ENCODE measurements around the gene DOK4.

DOK4 gene

DNA sequence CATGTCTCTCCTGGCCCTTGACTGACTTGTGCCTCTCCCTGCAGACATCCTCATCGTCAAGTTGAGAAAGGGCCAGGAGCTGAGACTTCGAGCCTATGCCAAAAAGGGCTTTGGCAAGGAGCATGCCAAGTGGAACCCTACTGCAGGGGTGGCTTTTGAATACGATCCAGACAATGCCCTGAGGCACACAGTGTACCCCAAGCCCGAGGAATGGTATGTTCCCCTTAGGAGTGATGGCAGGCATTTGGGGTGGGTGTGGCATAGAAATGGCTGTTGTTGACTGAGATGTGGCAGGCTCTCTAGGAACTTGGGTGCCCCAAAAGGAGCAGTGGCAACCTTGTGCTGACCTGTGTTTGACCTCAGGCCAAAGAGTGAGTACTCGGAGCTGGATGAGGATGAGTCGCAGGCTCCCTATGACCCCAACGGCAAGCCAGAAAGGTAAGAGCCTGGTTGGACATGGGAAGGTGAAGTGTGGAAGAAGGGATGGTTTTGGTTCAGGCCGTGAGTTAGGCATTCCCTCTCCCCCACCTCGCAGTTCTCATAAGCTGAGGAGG, 16.3 kb downstream of the DOK4 start:
- no CpG with 5 or more reads among the region's 9 CpGs for WGBS (ENCODE audit: insufficient coverage, insufficient read length)
- Histone ChIP-seq H3K4me3 (ENCODE audit: low read length) (no peak overlapping the region), H3K9me3 (ENCODE audit: control insufficient read depth, insufficient read depth, low read length) (no peaks in the 10 kb centered on the region), H3K4me1 (ENCODE audit: control insufficient read depth, insufficient read depth, low read length) (peaks cover 2% of the 10 kb centered on the region), H3K27ac (ENCODE audit: low read length) (no peak overlapping the region), H3K36me3 (ENCODE audit: control insufficient read depth, insufficient read depth, low read length) (peaks cover 37% of the 10 kb centered on the region), H3K27me3 (ENCODE audit: control insufficient read depth, insufficient read depth, low read length) (no peaks in the 10 kb centered on the region)
- DNase-seq (ENCODE audit: low read depth, low spot score) = no peak

DNA sequence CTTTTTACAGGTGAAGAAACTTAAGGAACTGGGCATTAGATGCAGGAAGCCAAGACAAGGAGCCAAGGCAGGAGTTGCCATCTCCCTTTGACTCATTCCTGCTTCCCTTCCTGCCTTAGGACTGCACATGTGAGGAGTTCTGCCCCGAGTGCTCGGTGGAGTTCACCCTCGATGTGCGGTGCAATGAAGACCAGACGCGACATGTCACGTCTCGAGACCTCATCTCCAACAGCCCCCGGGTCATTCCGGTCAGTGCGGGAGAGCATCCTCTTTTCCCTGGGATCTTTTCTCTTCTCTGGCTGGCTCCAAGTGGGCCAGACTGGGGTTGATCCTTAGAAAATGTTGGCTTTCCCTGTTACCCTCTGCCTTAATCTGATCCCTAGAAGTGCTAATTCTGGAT, 17.2 kb downstream of the DOK4 start:
- no peaks in the 10 kb centered on the region for H3K9me3 ChIP-seq (ENCODE audit: control insufficient read depth, insufficient read depth, low read length)
- DNase-seq (ENCODE audit: low read depth, low spot score) = no peak
- H3K4me3 ChIP-seq (ENCODE audit: low read length) = no peak overlapping the region
- no peak overlapping the region for H3K27ac ChIP-seq (ENCODE audit: low read length)
- H3K4me1 ChIP-seq (ENCODE audit: control insufficient read depth, insufficient read depth, low read length) = peaks cover 2% of the 10 kb centered on the region
- H3K27me3 ChIP-seq (ENCODE audit: control insufficient read depth, insufficient read depth, low read length) = no peaks in the 10 kb centered on the region
- WGBS (ENCODE audit: insufficient coverage, insufficient read length) = no CpG with 5 or more reads among the region's 11 CpGs
- peaks cover 40% of the 10 kb centered on the region for H3K36me3 ChIP-seq (ENCODE audit: control insufficient read depth, insufficient read depth, low read length)

DNA sequence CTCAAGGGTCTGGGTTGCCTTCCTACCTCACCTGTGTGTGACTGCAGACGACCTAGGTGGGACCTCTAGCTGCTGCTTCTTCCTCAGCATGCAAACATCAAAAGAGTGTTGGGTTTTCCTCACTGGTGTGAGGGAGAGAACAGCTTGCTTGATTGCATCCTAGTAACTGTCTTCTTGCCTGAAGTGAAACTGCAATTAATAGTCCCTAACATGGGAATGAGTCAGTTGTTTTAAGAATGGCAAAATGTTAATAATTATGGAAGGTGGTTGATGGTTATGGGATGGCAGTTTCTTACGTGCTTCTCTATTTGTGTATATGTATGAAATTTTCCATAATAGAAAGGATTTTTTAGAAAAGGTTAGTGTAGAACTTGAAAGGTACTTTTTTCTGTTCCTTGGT, 17.9 kb downstream of the DOK4 start:
- H3K36me3 ChIP-seq (ENCODE audit: control insufficient read depth, insufficient read depth, low read length) = peaks cover 34% of the 10 kb centered on the region
- no peak overlapping the region for H3K4me3 ChIP-seq (ENCODE audit: low read length)
- H3K9me3 ChIP-seq (ENCODE audit: control insufficient read depth, insufficient read depth, low read length) = no peaks in the 10 kb centered on the region
- H3K4me1 ChIP-seq (ENCODE audit: control insufficient read depth, insufficient read depth, low read length) = peaks cover 2% of the 10 kb centered on the region
- H3K27ac ChIP-seq (ENCODE audit: low read length) = no peak overlapping the region
- 100% methylated on average over 1 of the region's 2 CpGs for WGBS (ENCODE audit: insufficient coverage, insufficient read length)
- H3K27me3 ChIP-seq (ENCODE audit: control insufficient read depth, insufficient read depth, low read length) = no peaks in the 10 kb centered on the region
- no peak for DNase-seq (ENCODE audit: low read depth, low spot score)

DNA sequence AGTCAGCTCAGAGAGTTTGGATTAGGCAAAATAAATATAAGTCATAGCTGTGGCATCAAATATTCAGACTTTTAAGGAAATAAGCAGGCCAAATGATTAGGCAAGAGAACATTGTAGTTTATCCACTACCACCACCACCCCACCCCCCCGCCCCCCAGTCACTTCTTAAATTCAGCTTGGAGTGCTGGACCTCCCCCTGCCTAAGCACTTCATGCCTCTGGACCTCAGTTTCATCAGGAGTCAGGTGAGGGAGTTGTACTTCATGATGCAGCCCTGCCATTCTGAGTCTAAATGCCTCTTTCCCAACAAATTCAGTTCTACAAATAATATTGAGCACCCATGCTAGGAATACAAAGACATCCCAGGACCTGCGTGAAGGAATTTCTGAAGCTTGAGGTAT, 21.8 kb downstream of the DOK4 start:
- WGBS (ENCODE audit: insufficient coverage, insufficient read length) = no CpG with 5 or more reads among the region's 2 CpGs
- Histone ChIP-seq H3K27ac (ENCODE audit: low read length) (no peak overlapping the region), H3K9me3 (ENCODE audit: control insufficient read depth, insufficient read depth, low read length) (no peaks in the 10 kb centered on the region), H3K4me3 (ENCODE audit: low read length) (no peak overlapping the region), H3K4me1 (ENCODE audit: control insufficient read depth, insufficient read depth, low read length) (no peaks in the 10 kb centered on the region), H3K36me3 (ENCODE audit: control insufficient read depth, insufficient read depth, low read length) (peaks cover 23% of the 10 kb centered on the region), H3K27me3 (ENCODE audit: control insufficient read depth, insufficient read depth, low read length) (no peaks in the 10 kb centered on the region)
- no peak for DNase-seq (ENCODE audit: low read depth, low spot score)

DNA sequence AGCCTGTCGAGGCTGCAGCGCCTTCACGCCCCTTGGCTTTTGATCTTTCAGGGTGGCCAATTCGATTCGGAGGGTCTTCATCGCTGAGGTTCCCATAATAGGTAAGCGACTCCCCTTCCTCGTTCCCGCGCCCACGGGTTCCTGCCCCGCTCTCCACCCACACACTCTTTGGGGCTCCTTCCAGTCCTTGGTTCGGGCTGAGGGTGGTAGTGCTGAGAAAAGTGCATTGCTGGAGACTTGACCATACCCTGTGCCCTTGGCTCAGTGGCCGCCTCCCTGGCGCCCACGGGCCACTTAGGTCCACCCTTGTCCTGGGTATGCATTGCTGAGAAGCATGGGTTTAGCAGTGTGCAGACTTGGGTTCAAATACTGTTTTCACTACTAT, 23.3 kb downstream of the DOK4 start:
- H3K27ac ChIP-seq (ENCODE audit: low read length) = no peak overlapping the region
- DNase-seq (ENCODE audit: low read depth, low spot score) = no peak
- peak overlapping the region; percentile 79 for H3K4me3 ChIP-seq (ENCODE audit: low read length)
- no peaks in the 10 kb centered on the region for H3K9me3 ChIP-seq (ENCODE audit: control insufficient read depth, insufficient read depth, low read length)
- H3K4me1 ChIP-seq (ENCODE audit: control insufficient read depth, insufficient read depth, low read length) = no peaks in the 10 kb centered on the region
- H3K27me3 ChIP-seq (ENCODE audit: control insufficient read depth, insufficient read depth, low read length) = no peaks in the 10 kb centered on the region
- no CpG with 5 or more reads among the region's 16 CpGs for WGBS (ENCODE audit: insufficient coverage, insufficient read length)
- peaks cover 15% of the 10 kb centered on the region; the same call in 1 of the 2 replicates for H3K36me3 ChIP-seq (ENCODE audit: control insufficient read depth, insufficient read depth, low read length)

DNA sequence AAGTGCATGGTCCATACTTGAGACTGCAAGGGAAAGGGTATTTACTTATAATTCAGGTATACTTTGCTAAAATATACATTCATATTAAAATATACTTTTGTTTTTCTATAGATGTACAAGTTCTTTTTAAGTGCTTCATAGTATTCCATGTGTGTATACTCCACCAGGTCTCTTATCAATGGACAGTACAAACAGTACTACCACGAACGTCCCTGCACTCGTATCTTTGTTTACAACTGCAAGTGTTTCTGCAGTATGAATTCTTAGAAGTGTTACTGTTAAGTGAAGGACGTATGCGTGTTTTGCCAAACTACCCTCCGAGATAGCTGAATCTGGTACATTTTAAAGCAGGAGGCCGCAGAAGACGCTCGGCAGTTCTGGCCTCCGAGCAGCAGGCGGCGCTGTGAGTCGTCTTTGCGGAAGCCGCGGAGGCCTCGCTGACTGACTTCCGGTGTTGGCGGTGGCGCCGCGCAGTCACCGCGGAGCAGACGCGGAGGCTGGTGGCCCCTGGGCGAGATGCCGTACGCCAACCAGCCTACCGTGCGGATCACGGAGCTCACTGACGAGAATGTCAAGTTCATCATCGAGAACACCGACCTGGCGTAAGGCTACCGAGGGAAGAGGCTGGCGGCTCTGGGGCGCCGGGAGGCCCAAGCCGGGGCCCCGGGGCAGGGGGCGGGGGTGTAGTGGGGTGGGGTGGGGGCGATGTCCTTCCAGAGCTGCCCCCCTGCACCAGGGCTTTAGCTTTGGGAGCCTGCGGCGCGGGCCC, 23.9 kb downstream of the DOK4 start, which contains the start of gene POLR2C:
Gene POLR2C (plus strand): TSS at position 471 of the 769 bp plus-strand sequence. CDS start 46 bp downstream, at position 517.
- no peak within 1 kb of the TSS for H3K27ac ChIP-seq (ENCODE audit: low read length)
- H3K27me3 ChIP-seq (ENCODE audit: control insufficient read depth, insufficient read depth, low read length) = no peaks in the 10 kb centered on the region
- H3K4me1 ChIP-seq (ENCODE audit: control insufficient read depth, insufficient read depth, low read length) = no peaks in the 10 kb centered on the region
- DNase-seq (ENCODE audit: low read depth, low spot score) = peak; percentile 76
- H3K36me3 ChIP-seq (ENCODE audit: control insufficient read depth, insufficient read depth, low read length) = peaks cover 21% of the 10 kb centered on the region; the same call in 1 of the 2 replicates
- H3K4me3 ChIP-seq (ENCODE audit: low read length) = peak within 1 kb of the TSS; percentile 79
- WGBS (ENCODE audit: insufficient coverage, insufficient read length) = no CpG with 5 or more reads among the region's 47 CpGs
- no peaks in the 10 kb centered on the region for H3K9me3 ChIP-seq (ENCODE audit: control insufficient read depth, insufficient read depth, low read length)

DNA sequence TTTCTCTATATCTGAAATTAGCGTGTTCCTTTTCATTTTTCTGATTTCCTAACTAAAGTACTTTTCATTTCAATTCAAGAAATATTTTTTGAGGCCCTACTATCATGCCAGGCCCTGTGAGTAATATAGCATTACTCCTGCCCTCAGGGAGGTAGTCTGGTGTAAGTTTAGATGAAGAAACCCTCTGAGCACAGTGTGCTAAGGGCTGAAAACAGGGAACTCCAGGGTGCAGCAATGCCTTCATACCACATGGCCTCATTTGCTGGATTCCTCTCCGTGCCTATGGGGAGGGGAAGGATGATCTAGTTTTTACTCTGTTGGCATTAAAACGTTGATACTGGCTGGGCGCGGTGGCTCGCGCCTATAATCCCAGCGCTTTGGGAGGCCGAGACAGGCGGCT, 34.3 kb downstream of the DOK4 start:
- no peak overlapping the region for H3K4me3 ChIP-seq (ENCODE audit: low read length)
- WGBS (ENCODE audit: insufficient coverage, insufficient read length) = no CpG with 5 or more reads among the region's 10 CpGs
- H3K36me3 ChIP-seq (ENCODE audit: control insufficient read depth, insufficient read depth, low read length) = peaks cover 9% of the 10 kb centered on the region; the same call in 1 of the 2 replicates
- no peaks in the 10 kb centered on the region for H3K9me3 ChIP-seq (ENCODE audit: control insufficient read depth, insufficient read depth, low read length)
- DNase-seq (ENCODE audit: low read depth, low spot score) = no peak
- no peaks in the 10 kb centered on the region for H3K27me3 ChIP-seq (ENCODE audit: control insufficient read depth, insufficient read depth, low read length)
- H3K27ac ChIP-seq (ENCODE audit: low read length) = no peak overlapping the region
- no peaks in the 10 kb centered on the region for H3K4me1 ChIP-seq (ENCODE audit: control insufficient read depth, insufficient read depth, low read length)

DNA sequence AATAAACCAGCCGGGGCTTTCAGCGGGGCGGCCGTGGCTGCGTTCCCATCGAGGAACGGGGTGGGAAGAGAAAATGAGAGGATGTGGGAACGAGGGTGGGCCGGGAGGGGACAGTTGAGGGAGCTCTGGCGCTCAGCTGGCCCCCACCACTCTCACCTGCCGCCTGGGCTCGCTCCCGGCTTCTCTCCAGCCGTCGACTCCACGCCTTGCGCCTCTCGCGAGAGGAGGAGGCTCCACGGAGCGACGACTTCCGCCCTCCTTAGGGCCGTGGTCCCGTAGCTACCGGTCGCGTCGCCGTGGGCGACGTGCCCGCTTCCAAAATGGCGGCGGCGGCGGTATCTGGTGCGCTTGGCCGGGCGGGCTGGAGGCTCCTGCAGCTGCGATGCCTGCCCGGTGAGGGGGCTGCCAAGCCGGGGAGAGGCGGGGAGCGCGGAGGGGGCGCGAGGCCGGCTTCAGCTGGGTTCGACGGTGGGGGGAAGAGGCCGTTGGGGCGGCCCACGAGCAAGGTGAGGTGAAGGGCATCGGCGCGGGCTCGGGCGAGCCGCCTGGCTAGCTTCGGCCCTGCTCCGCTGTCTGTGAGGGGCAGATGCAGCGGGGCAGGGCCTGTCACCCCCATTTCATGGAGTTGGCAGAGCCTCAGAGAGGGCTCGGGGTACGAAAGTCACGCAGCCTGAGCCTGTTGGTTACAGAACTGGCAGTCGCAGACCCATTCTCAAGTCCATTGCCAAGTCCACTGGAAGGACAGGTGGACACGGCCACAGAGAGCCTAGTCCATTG, 38.9 kb downstream of the DOK4 start, which contains the start of the genes CIAPIN1 and COQ9:
Gene CIAPIN1 (minus strand): TSS at position 200 of the 777 bp plus-strand sequence. CDS start 6,457 bp downstream, outside the sequence.
Gene COQ9 (plus strand): TSS at position 294 of the 777 bp plus-strand sequence. CDS start 27 bp downstream, at position 321.
- no peaks in the 10 kb centered on the region for H3K27me3 ChIP-seq (ENCODE audit: control insufficient read depth, insufficient read depth, low read length)
- peak; percentile 70 for DNase-seq (ENCODE audit: low read depth, low spot score)
- no peaks in the 10 kb centered on the region for H3K9me3 ChIP-seq (ENCODE audit: control insufficient read depth, insufficient read depth, low read length)
- H3K4me1 ChIP-seq (ENCODE audit: control insufficient read depth, insufficient read depth, low read length) = no peaks in the 10 kb centered on the region
- WGBS (ENCODE audit: insufficient coverage, insufficient read length) = no CpG with 5 or more reads among the region's 68 CpGs
- H3K4me3 ChIP-seq (ENCODE audit: low read length) = peak within 1 kb of the TSS; percentile 92
- no peak within 1 kb of the TSS for H3K27ac ChIP-seq (ENCODE audit: low read length)
- H3K36me3 ChIP-seq (ENCODE audit: control insufficient read depth, insufficient read depth, low read length) = no peaks in the 10 kb centered on the region

DNA sequence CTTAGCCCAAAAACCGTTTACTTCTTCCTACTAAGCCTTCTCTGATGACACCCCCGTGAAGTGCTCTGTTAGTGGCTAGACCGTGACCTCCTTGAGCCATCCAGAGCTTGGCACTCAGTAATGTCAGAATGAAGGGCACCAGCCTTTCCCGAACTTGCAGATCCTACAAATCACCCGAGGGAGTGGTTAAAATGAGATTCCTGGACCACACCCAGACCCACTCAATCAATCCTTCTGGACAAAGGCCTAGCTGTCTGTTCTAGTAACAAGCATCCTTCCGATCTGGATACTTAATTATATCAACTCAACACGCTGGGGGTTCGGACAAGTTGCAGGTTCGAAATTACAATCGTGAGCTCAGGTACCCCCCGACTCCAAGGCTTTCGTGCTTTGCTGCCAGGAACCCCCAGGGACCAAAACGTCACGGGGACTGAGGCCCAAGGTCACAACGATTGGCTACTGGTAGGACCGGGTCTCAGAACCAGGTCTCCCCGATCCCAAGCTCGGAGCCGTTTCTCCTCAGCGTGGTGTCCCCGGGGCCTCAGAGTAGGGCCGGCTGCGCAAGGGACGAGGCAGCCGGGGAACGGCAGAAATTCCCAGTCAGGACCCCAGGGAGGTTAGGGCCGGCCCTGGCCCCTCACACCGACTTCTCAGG, 39.6 kb downstream of the DOK4 start:
- Histone ChIP-seq H3K36me3 (ENCODE audit: control insufficient read depth, insufficient read depth, low read length) (no peaks in the 10 kb centered on the region), H3K4me3 (ENCODE audit: low read length) (peak overlapping the region; percentile 92), H3K4me1 (ENCODE audit: control insufficient read depth, insufficient read depth, low read length) (no peaks in the 10 kb centered on the region), H3K27me3 (ENCODE audit: control insufficient read depth, insufficient read depth, low read length) (no peaks in the 10 kb centered on the region), H3K27ac (ENCODE audit: low read length) (no peak overlapping the region), H3K9me3 (ENCODE audit: control insufficient read depth, insufficient read depth, low read length) (no peaks in the 10 kb centered on the region)
- no peak for DNase-seq (ENCODE audit: low read depth, low spot score)
- no CpG with 5 or more reads among the region's 28 CpGs for WGBS (ENCODE audit: insufficient coverage, insufficient read length)

DNA sequence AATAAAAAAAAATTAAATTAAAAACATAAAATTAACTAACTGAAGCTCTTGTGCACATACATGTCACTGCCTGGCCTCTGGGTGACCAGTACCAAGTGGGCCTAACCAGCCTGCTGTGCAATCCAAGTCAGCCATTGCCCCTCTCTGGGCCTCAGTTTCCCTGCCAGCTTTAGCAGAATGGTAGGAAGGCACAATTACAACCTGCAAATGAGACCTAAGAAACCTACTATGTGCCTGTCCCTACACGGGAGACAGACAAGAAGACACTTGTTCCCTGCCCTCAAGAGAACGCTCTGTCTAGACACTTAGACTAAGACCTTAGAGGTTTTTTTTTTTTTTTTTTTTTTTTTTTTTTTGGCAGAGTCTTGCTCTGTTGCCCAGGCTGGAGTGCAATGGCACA, 40.8 kb downstream of the DOK4 start:
- no peaks in the 10 kb centered on the region for H3K4me1 ChIP-seq (ENCODE audit: control insufficient read depth, insufficient read depth, low read length)
- no peaks in the 10 kb centered on the region for H3K9me3 ChIP-seq (ENCODE audit: control insufficient read depth, insufficient read depth, low read length)
- no peak overlapping the region for H3K27ac ChIP-seq (ENCODE audit: low read length)
- no peak overlapping the region for H3K4me3 ChIP-seq (ENCODE audit: low read length)
- no peaks in the 10 kb centered on the region for H3K27me3 ChIP-seq (ENCODE audit: control insufficient read depth, insufficient read depth, low read length)
- WGBS (ENCODE audit: insufficient coverage, insufficient read length) = no CpG with 5 or more reads among the region's 2 CpGs
- H3K36me3 ChIP-seq (ENCODE audit: control insufficient read depth, insufficient read depth, low read length) = no peaks in the 10 kb centered on the region; the same call in 1 of the 2 replicates
- no peak for DNase-seq (ENCODE audit: low read depth, low spot score)

All from iPS DF 6.9 (cell line).